GM21576 (cell line): ENCODE measurements around the gene SUPT5H.

ENCODE experiments used
- ATAC-seq: cut with Tn5 transposase; IDR thresholded peaks from one replicate; pipeline ENCODE4 v1.9.1; 2021; ENCODE audit warnings: mild to moderate bottlenecking, moderate library complexity; ENCODE audit not compliant: unreplicated experiment

SUPT5H gene

DNA sequence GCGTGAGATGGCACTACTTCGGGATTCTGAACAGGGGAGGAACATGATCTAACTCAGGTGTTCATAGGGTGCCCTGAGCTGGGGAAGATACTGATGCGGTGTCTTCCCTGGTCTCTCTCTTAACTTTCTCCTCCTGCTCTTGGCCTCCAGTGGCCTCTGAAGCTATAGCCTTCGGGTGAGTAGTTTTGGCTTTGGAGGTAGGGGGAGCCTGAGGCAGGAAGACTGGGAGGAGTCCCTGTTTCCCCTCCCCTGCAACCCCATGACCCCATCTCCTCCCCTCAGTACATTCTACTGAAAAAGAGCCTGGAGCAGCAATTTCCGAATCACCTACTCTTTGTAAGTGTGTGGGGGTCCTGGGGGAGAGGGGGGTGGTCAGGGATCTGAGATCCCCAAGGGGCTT lies 73.1 kb downstream of the SUPT5H start:
- ATAC-seq: no peak

DNA sequence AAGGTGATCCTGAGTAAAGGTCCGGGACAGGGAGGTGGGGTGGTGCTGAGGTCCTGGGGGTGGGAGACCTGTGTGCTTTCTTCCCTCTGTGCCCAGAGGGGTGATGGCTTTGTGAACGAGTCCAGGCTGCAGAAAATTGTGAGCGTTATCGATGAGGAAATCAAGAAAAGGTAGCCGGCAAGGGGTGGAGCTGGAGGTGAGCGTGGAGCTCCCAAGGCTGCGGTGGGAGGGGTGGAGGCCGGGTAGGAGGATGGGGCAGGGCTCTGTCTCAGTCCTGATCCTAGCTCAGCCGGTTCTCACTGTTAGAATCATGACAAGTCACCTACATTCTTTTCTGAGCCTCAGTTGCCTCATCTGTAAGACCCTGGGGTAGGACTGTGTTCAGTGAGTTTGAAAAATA lies 73.6 kb downstream of the SUPT5H start:
- ATAC-seq: no peak

DNA sequence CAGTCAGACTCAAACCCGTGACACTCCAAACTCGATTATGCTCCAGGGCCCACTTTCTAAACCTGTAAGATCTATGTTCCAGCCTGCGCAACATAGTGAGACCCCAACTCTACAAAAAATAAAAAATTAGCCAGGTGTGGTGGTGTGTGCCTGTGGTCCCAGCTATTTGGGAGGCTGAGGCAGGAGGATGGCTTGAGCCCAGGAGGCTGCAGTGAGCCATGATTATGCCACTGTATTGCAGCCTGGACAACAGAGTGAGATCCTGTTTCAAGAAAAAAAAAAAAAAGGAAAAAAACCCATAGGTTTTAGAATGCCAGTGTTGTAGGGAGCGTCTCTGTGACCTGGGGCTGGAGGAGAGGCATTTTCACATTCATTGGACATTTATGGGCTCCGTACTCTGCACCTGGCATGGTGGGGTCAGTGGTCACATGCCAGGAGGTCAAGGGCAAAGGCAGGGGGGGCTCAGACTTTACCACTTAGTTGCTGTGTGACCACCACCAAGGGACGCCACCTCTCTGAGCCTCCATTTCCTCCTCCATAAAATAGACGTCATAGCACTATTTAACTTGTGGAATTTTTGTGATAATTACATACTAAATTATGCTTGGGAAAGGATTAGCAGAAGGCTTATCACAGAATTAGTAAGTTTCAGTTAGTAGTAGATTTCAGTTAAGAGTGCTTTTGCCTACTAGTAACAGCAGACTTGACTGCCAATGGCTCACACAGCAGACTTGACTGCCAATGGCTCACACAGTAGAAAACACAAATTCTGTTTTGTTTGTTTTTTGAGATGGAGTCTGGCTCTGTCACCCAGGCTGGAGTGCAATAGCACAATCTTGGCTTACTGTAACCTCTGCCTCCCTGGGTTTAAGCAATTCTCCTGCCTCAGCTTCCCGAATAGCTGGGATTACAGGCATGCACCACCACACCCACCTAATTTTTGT lies 75.4 kb downstream of the SUPT5H start:
- ATAC-seq: no peak

DNA sequence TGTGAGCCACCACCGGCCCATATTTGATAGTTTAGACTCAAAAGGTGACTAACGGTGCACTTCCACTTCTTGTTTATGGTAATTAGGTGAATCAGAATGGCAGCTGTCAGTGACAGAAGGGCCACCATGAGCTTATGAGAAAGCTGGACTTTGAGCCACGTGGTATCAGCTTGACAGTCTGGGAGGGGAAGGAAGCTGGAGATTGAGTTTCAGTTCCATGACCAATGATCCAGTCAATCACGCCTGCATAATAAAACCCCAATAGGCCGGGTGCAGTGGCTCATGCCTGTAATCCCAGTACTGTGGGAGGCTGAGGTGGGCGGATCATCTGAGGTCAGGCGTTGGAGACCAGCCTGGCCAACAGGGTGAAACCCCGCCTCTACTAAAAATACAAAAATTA lies 79.1 kb downstream of the SUPT5H start:
- ATAC-seq: no peak

DNA sequence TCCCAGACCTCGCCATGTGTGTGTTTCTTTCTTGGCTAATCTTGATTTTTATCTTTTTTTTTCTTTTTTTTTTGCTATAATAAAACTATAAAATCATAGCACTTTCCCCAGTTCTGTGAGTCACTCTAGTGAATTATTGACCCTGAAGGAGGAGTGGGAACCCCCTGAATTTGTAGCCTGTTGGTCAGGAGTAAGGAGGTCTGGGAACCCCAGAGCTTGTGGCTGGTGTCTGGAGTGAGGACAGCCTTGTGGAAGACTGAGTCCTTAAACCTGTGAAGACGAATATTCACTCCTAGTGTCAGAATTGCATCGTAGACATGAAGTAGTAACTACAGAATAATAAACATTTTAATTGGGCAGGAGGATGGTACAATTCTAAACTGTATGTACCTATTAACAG lies 79.8 kb downstream of the SUPT5H start:
- ATAC-seq: no peak
